Embryonic facial prominence (tissue), 1 donor: ENCODE measurements around the gene PRR15L.

Source experiments
- DNase-seq: peaks from one replicate; pipeline ENCODE4 v3.0.0-alpha.2; 2016; ENCODE audit errors: extremely low spot score

Gene PRR15L

GRCh38 chr17:47959825-47960655 is 2.4 kb upstream of the PRR15L start:
- no peak for DNase-seq

GRCh38 chr17:47956791-47957590 is 692 bp downstream of the PRR15L start:
- DNase-seq, result no peak

GRCh38 chr17:47955497-47956461 is 1.9 kb downstream of the PRR15L start:
- DNase-seq, result no peak

- DNase-seq, result no peak
Observed at GRCh38 chr17:47953909-47954308, 3.8 kb downstream of the PRR15L start.

GRCh38 chr17:47952171-47953021 is 5.3 kb downstream of the PRR15L start:
- no peak for DNase-seq

- no peak for DNase-seq
Observed at GRCh38 chr17:47950448-47950847, 7.2 kb downstream of the PRR15L start.

GRCh38 chr17:47949946-47950345 is 7.7 kb downstream of the PRR15L start:
- DNase-seq, result no peak

- peak; percentile 61 for DNase-seq
Observed at GRCh38 chr17:47949197-47949759, 8.4 kb downstream of the PRR15L start.

GRCh38 chr17:47948706-47949196 is 8.9 kb downstream of the PRR15L start:
- DNase-seq, result no peak

- DNase-seq, result no peak
Observed at GRCh38 chr17:47946929-47947397, 10.7 kb downstream of the PRR15L start.

- DNase-seq, result no peak
Observed at GRCh38 chr17:47946516-47946915, 11.2 kb downstream of the PRR15L start.

GRCh38 chr17:47945529-47946508 is 11.9 kb downstream of the PRR15L start:
- DNase-seq, result no peak

- DNase-seq, result no peak
Observed at GRCh38 chr17:47945080-47945479, 12.6 kb downstream of the PRR15L start.

- no peak for DNase-seq
Observed at GRCh38 chr17:47942568-47942967, 15.1 kb downstream of the PRR15L start.

- no peak for DNase-seq
Observed at GRCh38 chr17:47942096-47942510, 15.6 kb downstream of the PRR15L start.

- peak; percentile 94 for DNase-seq
Observed at GRCh38 chr17:47941246-47942095, 16.2 kb downstream of the PRR15L start, which contains the start of gene PNPO. Gene PNPO (plus strand): TSS chr17:47941571. CDS start chr17:47941676, 105 bp downstream.

GRCh38 chr17:47937941-47938340 is 19.7 kb downstream of the PRR15L start:
- no peak for DNase-seq

GRCh38 chr17:47935961-47936360 is 21.7 kb downstream of the PRR15L start:
- no peak for DNase-seq
